ENCODE data around the gene PRKCA.

DNA sequence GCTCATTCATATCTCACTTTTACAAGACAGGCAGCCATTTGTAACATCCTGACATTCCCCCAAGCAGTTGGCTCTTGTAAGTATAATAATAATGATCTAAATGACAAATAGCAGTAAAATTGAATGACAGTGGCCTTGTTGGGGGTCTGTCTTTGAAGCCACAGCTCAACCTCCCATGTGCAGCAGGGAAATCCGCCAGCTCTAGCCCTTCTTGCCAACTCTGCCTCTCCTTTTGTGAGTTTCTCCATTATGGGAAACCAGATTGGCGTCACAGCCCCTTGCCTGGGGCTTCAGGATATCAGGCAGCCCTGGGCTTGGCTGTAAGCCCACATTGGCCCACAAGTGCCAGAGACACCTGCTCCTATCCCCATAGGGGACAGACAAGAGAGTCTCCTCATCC is 462.1 kb downstream of the PRKCA start:
- TF ChIP-seq POLR2A (IDR thresholded peaks at IDR 0.05; ENCODE audit: low read length): no peak
- TF ChIP-seq GATA1 (IDR thresholded peaks at IDR 0.05; ENCODE audit: low read depth, low read length): no peak

Data from erythroblast (primary cell).